ENCODE results near the gene UXS1. TPM values are rescaled to one million over a fixed set of nuclear protein-coding genes. Genes with fewer than 3 reads are reported as not detected.
"Not testable (repeated sequence)": the region's sequence is repeated elsewhere in the genome, so short reads cannot be mapped to it uniquely, and the experiment has no call there.

Gene UXS1
- total and polyA plus RNA-seq, 2 donors from 2014 or later = 56.6 to 74.4 TPM

GRCh38 chr2:106207246-106207645, 13.1 kb upstream of the UXS1 start:
- intact Hi-C loops (cut with DNase I) = no loop called here
- DNase-seq = no peak
- no peaks in the 10 kb centered on the region for H3K9me3 ChIP-seq (ENCODE audit: control insufficient read depth in 2 of 3, insufficient read depth in 1 of 3, low read length in 3 of 3)
- no peak overlapping the region for H3K9ac ChIP-seq (ENCODE audit: low read length in 3 of 3)
- FAIRE-seq = no peak
- H3K27me3 ChIP-seq (ENCODE audit: control insufficient read depth, insufficient read depth, low read length) = no peaks in the 10 kb centered on the region
- H3K4me3 ChIP-seq (ENCODE audit: low read length in 3 of 3) = no peak overlapping the region
- TF ChIP-seq CTCF (IDR thresholded peaks at IDR 0.05; ENCODE audit: borderline replicate concordance, extremely low read depth, insufficient read depth) = no peak
- no peak overlapping the region for H3K27ac ChIP-seq (ENCODE audit: low read depth in 2 of 2, low read length in 2 of 2)
- H3K36me3 ChIP-seq (ENCODE audit: control insufficient read depth in 2 of 3, insufficient read depth in 3 of 3, low read length in 3 of 3) = no peaks in the 10 kb centered on the region
- H3K4me1 ChIP-seq (ENCODE audit: control insufficient read depth in 2 of 3, insufficient read depth in 2 of 3, low read depth in 1 of 3, low read length in 3 of 3) = no peaks in the 10 kb centered on the region

GRCh38 chr2:106205488-106205887, 11.4 kb upstream of the UXS1 start:
- H3K9me3 ChIP-seq (ENCODE audit: control insufficient read depth in 2 of 3, insufficient read depth in 1 of 3, low read length in 3 of 3) = no peaks in the 10 kb centered on the region
- intact Hi-C loops (cut with DNase I) = no loop called here
- TF ChIP-seq CTCF (IDR thresholded peaks at IDR 0.05; ENCODE audit: borderline replicate concordance, extremely low read depth, insufficient read depth) = no peak
- no peaks in the 10 kb centered on the region for H3K4me1 ChIP-seq (ENCODE audit: control insufficient read depth in 2 of 3, insufficient read depth in 2 of 3, low read depth in 1 of 3, low read length in 3 of 3)
- FAIRE-seq (no peak), DNase-seq (no peak)
- H3K27me3 ChIP-seq (ENCODE audit: control insufficient read depth, insufficient read depth, low read length) = no peaks in the 10 kb centered on the region
- no peak overlapping the region for H3K4me3 ChIP-seq (ENCODE audit: low read length in 3 of 3)
- H3K27ac ChIP-seq (ENCODE audit: low read depth in 2 of 2, low read length in 2 of 2) = no peak overlapping the region
- H3K9ac ChIP-seq (ENCODE audit: low read length in 3 of 3) = no peak overlapping the region
- no peaks in the 10 kb centered on the region for H3K36me3 ChIP-seq (ENCODE audit: control insufficient read depth in 2 of 3, insufficient read depth in 3 of 3, low read length in 3 of 3)

GRCh38 chr2:106204551-106204950, 10.4 kb upstream of the UXS1 start:
- H3K27me3 ChIP-seq (ENCODE audit: control insufficient read depth, insufficient read depth, low read length); intact Hi-C loops (cut with DNase I); H3K4me3 ChIP-seq (ENCODE audit: low read length in 3 of 3); H3K4me1 ChIP-seq (ENCODE audit: control insufficient read depth in 2 of 3, insufficient read depth in 2 of 3, low read depth in 1 of 3, low read length in 3 of 3); H3K9ac ChIP-seq (ENCODE audit: low read length in 3 of 3); H3K9me3 ChIP-seq (ENCODE audit: control insufficient read depth in 2 of 3, insufficient read depth in 1 of 3, low read length in 3 of 3); DNase-seq; FAIRE-seq; H3K36me3 ChIP-seq (ENCODE audit: control insufficient read depth in 2 of 3, insufficient read depth in 3 of 3, low read length in 3 of 3); H3K27ac ChIP-seq (ENCODE audit: low read depth in 2 of 2, low read length in 2 of 2): not testable (repeated sequence)

GRCh38 chr2:106201661-106202060, 7.6 kb upstream of the UXS1 start:
- H3K9ac ChIP-seq (ENCODE audit: low read length in 3 of 3) = no peak overlapping the region
- DNase-seq (no peak), FAIRE-seq (no peak)
- no peaks in the 10 kb centered on the region for H3K9me3 ChIP-seq (ENCODE audit: control insufficient read depth in 2 of 3, insufficient read depth in 1 of 3, low read length in 3 of 3)
- TF ChIP-seq CTCF (IDR thresholded peaks at IDR 0.05; ENCODE audit: borderline replicate concordance, extremely low read depth, insufficient read depth) = no peak
- H3K4me1 ChIP-seq (ENCODE audit: control insufficient read depth in 2 of 3, insufficient read depth in 2 of 3, low read depth in 1 of 3, low read length in 3 of 3) = peaks cover 3 to 5% (median 3%) of the 10 kb centered on the region in 3 donors
- no peak overlapping the region for H3K27ac ChIP-seq (ENCODE audit: low read depth in 2 of 2, low read length in 2 of 2)
- intact Hi-C loops (cut with DNase I) = no loop called here
- H3K27me3 ChIP-seq (ENCODE audit: control insufficient read depth, insufficient read depth, low read length) = no peaks in the 10 kb centered on the region
- H3K4me3 ChIP-seq (ENCODE audit: low read length in 3 of 3) = no peak overlapping the region
- no peaks in the 10 kb centered on the region for H3K36me3 ChIP-seq (ENCODE audit: control insufficient read depth in 2 of 3, insufficient read depth in 3 of 3, low read length in 3 of 3)
